Measurements from ENCODE around the gene KAT6B.

Gene KAT6B

DNA sequence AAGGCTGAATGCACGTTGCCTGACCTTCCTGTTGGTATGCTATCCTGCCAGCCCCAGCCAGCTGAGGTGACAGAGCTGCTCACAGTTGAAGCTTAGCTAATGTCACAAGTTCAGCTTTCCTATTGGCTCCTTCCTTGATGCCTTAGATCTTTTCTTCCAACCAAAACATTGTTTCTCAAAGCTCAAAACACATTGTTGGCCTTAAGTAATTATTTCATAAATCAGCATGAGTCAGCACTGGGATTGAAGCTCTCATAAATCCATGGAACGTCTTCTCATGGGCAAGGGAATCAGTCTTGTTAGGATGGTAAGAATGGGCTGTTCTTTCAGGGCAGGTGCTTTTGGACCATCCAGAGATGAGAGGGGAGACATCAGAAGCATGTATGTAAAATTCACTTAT is 157.0 kb downstream of the KAT6B start:
- DNase-seq (ENCODE audit: low read depth in 2 of 2) = no peak

DNA sequence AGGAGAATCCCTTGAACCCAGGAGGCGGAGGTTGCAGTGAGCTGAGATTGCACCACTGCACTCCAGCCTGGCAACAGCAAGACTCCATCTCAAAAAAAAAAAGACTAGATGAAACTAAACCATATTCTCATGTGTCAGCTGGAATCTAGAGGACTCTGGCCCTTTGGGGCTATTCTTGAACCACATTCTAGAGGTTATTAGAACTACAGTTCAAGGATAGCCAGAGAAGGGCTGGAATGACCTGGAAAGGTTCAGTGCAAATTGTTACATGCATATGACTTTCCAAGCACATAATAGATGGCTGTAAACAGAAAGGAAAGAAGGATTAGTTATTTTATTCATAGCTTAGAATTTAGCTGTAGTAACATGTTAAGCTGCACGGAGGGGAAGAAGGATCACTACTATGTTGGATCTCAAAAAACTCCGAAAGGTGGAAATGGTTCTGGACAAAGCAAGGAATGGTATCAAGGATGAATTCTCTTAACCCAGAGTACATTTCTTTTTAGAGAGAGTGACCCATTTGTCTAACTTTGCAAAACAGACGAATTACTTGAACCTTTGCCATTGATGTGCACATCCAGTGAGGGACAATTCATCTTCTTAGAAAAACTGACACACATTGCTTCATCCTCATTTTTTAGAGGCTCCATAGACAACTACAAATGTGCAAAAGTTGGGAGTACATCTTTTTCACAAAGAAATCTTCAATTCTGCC is 161.1 kb downstream of the KAT6B start:
- DNase-seq (ENCODE audit: low read depth in 2 of 2) = no peak

GRCh38 chr10:74988054-74988775 is 161.8 kb downstream of the KAT6B start:
- no peak for DNase-seq (ENCODE audit: low read depth in 2 of 2)

GRCh38 chr10:74988832-74989561 is 162.6 kb downstream of the KAT6B start:
- no peak for DNase-seq (ENCODE audit: low read depth in 2 of 2)

DNA sequence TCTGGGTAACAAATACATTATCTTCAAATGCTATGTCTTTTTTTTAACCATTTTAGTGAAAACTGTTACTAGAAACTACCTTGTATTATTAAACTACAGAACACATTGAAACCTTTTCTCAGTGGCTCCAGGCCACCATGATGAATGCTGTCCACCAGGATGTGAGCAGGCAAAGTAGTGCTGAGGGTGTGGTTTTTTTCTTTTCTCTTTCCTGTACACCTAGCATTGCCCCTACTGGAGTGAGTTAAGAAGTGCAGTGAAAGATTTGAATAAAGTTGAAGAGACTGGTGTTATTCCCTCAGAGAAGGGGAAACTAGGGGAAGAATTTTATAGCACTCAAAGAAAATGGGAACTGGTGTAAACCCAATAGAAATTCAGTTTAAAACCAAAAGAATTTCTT is 165.0 kb downstream of the KAT6B start:
- no peak for DNase-seq (ENCODE audit: low read depth in 2 of 2)

GRCh38 chr10:74992068-74992467 is 165.7 kb downstream of the KAT6B start:
- DNase-seq (ENCODE audit: low read depth in 2 of 2) = no peak

DNA sequence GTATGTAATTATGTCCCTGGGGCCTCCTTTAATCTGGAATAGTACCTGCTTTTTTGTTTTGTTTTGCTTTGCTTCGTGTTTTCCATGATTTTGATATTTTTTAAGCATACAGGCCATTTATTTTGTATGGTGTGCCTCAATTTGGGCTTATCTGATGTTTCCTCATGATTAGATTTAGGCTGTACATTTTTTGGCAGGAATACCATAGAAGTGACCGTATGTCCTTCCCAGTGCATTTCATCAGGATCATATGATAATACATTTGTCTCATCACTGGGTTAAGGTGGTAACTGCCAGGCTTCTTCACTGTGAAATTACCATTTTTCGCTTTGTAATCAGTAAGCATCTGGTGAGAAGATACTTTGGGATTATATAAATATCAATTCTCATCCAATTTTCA is 167.2 kb downstream of the KAT6B start:
- no peak for DNase-seq (ENCODE audit: low read depth in 2 of 2)

DNA sequence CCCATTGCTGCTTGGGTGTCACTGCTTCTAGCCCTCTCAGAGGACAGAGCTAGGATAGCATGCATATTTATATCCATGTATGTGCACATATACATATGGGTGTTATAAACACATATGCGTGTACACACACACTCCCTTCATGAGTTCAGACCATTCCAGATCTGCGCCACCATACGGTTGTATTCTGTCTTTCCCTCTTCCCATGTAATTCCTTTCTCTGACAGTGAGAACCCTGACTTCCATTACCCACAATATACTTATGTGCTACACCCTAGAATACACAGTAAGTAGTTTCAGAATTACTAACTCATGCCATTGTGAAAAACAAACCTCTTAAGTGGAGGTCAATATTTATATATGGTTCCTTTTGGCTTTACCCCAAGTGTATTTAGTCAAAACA is 168.5 kb downstream of the KAT6B start:
- no peak for DNase-seq (ENCODE audit: low read depth in 2 of 2)

DNA sequence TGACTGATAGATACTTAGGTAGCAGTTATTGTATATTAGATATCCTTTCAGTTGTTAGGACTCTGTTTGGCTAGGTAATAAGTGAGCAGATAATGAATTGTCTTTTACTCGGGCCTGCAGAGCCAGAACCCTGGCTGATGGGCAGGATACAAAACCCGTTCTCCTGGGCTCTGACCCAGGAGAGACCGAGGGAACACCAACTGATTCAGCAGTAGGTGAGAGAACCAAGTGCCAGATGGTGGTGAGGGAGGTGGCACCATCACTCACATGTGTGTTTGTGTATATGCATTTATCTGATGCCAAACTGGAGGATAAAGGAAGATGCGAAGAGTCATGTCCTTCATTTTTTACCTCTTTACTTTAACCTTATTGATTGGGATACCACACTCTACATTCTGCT is 169.4 kb downstream of the KAT6B start:
- DNase-seq (ENCODE audit: low read depth in 2 of 2) = no peak

GRCh38 chr10:74997163-74997562 is 170.8 kb downstream of the KAT6B start:
- DNase-seq (ENCODE audit: low read depth in 2 of 2) = no peak

DNA sequence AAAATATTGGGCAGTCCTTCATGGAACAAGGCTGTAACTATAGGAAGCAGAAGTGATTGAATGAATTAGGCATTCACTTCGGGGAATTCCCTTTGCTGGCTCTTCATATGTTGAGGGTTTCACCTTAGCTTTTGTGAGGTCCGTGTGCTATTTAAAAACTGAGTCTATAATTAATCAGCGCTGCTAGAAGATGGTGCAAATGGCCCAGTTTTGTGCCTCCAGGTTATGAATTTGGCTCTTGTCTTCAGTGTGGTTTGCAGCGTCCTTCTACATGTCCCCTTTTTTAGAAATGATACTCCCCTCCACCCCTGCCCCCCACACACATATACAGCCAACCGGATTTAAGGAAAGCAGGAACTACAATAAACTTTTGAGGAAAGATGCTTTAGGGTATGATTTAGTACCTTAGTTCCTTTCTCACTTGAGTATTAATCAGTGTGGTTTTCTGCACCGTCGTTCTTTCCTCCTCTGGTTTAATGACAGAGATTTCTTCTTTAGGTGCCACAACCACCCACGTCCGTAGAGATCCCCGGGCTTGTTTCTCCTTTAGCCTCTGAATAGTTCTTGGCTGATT is 174.4 kb downstream of the KAT6B start:
- no peak for DNase-seq (ENCODE audit: low read depth in 2 of 2)

DNA sequence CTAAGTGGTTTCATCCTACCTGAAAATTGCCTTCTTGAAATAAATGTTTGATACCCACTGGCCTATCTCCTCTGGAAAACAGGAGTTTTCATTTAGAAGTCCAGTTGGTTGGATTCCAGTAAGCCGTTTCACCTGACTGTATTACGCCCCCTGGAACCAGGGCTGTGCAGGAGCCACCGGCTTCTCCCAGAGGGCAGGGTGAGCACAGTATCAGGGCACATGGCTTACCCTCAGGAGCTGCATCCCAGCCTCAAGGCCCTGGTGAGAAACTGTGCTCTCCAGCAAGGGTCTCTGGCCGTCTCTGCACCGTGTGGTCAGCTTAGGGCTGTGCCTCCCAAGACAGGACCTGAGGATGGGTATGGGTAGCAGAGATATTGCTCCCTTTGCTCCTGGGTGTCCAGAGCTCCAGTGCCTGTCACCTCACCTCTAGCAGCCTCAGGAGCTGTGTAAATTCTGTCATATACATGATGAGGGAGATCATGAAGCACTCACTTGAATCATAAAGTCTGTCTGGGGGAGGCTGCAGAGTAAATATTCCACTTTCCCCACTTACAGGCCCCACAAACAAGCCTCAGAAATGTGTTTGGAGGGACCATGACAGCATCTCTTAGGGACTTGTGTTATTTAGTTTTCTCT is 175.4 kb downstream of the KAT6B start:
- no peak for DNase-seq (ENCODE audit: low read depth in 2 of 2)

DNA sequence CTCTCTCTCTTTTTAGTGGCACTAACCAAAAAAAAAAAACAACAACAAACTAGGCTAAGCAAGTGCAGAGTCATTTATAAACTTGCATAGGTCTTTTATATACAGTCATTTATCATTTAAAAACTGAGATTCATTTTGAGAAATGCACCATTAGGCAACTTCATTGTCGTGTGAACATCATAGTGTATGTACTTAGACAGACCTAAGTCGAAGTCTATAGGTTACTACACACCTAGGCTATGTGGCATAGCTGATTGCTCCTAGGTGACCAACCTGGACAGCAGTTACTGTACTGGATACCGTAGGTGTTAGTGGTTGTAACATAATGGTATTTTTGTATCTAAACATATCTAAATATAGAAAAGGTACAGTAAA is 175.9 kb downstream of the KAT6B start:
- no peak for DNase-seq (ENCODE audit: low read depth in 2 of 2)

- no peak for DNase-seq (ENCODE audit: low read depth in 2 of 2)
Observed at GRCh38 chr10:75002967-75003594, 176.7 kb downstream of the KAT6B start.

GRCh38 chr10:75003891-75004290 is 177.5 kb downstream of the KAT6B start:
- no peak for DNase-seq (ENCODE audit: low read depth in 2 of 2)

- no peak for DNase-seq (ENCODE audit: low read depth in 2 of 2)
Observed at GRCh38 chr10:75007646-75008045, 181.2 kb downstream of the KAT6B start.

DNA sequence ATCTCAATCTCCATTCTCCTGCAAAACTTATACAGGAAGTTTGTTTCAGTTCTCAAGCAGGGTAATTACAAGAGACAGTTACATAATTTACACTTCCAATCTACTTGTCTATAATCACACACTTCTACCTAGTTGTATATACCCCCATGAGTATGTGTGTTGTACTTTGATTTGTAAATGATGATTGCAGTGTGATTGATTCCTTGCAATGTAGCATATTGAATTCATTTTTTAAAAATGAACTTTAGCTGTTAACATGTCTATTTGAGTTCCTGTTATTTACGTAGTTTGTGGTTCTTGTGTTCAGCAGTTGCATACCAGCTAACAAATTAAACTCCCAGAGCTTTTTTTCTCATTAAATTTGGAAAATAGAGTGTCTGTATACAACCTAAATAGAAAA is 182.6 kb downstream of the KAT6B start:
- no peak for DNase-seq (ENCODE audit: low read depth in 2 of 2)

GRCh38 chr10:75009426-75009825 is 183.0 kb downstream of the KAT6B start:
- no peak for DNase-seq (ENCODE audit: low read depth in 2 of 2)

DNA sequence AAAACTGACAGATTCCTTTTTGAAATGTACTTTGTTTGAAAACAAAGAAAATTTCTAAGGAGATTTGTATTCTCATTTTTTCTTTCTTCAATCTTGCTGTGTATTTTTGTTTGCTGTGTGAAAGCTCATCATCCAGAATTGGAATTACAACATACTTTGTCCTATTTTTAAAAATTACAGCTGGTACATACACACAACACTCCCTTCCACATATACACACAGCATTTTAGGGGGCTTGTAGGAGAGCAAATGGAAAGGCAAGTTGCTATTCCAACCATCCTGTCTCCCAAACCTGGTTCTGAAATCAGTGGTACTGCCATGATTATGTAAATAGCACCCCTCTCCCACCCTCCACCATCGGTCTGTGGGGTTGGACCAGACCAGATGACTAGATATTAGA is 184.0 kb downstream of the KAT6B start:
- no peak for DNase-seq (ENCODE audit: low read depth in 2 of 2)

DNA sequence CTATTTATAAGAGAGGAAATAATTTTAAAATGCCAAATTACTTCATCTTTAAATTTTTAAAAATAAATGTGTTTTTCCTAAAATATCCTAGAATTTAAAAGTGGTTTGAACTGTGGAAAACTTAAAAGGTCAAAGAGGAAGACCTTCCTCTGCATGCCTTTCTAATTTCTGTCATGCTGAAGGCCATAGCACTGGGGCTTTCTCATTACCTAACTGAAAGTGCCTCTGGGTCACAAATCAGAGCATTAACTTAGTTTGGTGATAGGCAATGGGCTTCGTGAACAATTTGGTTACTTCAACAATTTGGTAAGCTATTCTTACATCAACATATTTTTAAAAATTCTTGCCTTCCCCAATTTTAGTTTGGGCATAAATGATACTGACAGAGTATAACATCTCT is 184.8 kb downstream of the KAT6B start:
- no peak for DNase-seq (ENCODE audit: low read depth in 2 of 2)

- DNase-seq (ENCODE audit: low read depth in 2 of 2) = no peak
Observed at GRCh38 chr10:75012471-75012870, 186.1 kb downstream of the KAT6B start.

GRCh38 chr10:75013007-75013406 is 186.6 kb downstream of the KAT6B start:
- no peak for DNase-seq (ENCODE audit: low read depth in 2 of 2)
